ENCODE results near the gene CYP4F22.
"Not testable (repeated sequence)": the region's sequence is repeated elsewhere in the genome, so short reads cannot be mapped to it uniquely, and the experiment has no call there.

CYP4F22 gene

GRCh38 chr19:15495151-15495550 is 13.2 kb upstream of the CYP4F22 start:
- DNase-seq = no peak

GRCh38 chr19:15498156-15498858 is 10.0 kb upstream of the CYP4F22 start:
- no peak for DNase-seq

- no peak for DNase-seq
Measured at GRCh38 chr19:15498910-15499309, 9.4 kb upstream of the CYP4F22 start.

GRCh38 chr19:15501596-15501995 is 6.7 kb upstream of the CYP4F22 start:
- DNase-seq = no peak

- DNase-seq = no peak
Measured at GRCh38 chr19:15502264-15502663, 6.1 kb upstream of the CYP4F22 start.

- no peak for DNase-seq
Measured at GRCh38 chr19:15506074-15506571, 2.2 kb upstream of the CYP4F22 start.

GRCh38 chr19:15507068-15508034 is 974 bp upstream of the CYP4F22 start:
- DNase-seq = peak in 1 of 2 experiments; percentile 2

GRCh38 chr19:15511671-15512424 is 3.5 kb downstream of the CYP4F22 start:
- DNase-seq = no peak

GRCh38 chr19:15515227-15515625 is 6.9 kb downstream of the CYP4F22 start:
- not testable (repeated sequence) for DNase-seq

GRCh38 chr19:15516363-15516762 is 8.0 kb downstream of the CYP4F22 start:
- no peak for DNase-seq

GRCh38 chr19:15517778-15518177 is 9.5 kb downstream of the CYP4F22 start:
- DNase-seq = no peak

- DNase-seq = no peak
Measured at GRCh38 chr19:15519433-15519976, 11.2 kb downstream of the CYP4F22 start.

GRCh38 chr19:15524781-15525180 is 16.5 kb downstream of the CYP4F22 start:
- DNase-seq = no peak

- no peak for DNase-seq
Measured at GRCh38 chr19:15525291-15525690, 17.0 kb downstream of the CYP4F22 start.

- no peak for DNase-seq
Measured at GRCh38 chr19:15526408-15526807, 18.1 kb downstream of the CYP4F22 start.

GRCh38 chr19:15527705-15528104 is 19.4 kb downstream of the CYP4F22 start:
- DNase-seq = no peak

- DNase-seq = no peak
Measured at GRCh38 chr19:15529774-15530372, 21.5 kb downstream of the CYP4F22 start.

- no peak for DNase-seq
Measured at GRCh38 chr19:15532779-15533521, 24.6 kb downstream of the CYP4F22 start.

- DNase-seq = not testable (repeated sequence)
Measured at GRCh38 chr19:15533522-15533830, 25.2 kb downstream of the CYP4F22 start.

- DNase-seq = no peak
Measured at GRCh38 chr19:15534957-15535864, 26.9 kb downstream of the CYP4F22 start.

- DNase-seq = no peak
Measured at GRCh38 chr19:15536350-15536749, 28.0 kb downstream of the CYP4F22 start.
